Sigmoid colon (tissue), 7 donors: ENCODE measurements around the gene EP400. TPM values are rescaled to one million over a fixed set of nuclear protein-coding genes. Genes with fewer than 3 reads are reported as not detected.

Source experiments
- DNase-seq: peaks from one replicate; pipeline ENCODE4 v3.0.0-alpha.2; 2019
- H3K27ac ChIP-seq, 4 donors: fragments of 200-600 bp; sonication (generic); one replicate each; pipeline ENCODE4 v1.5.1; 2016 to 2019; ENCODE audit warnings: mild to moderate bottlenecking in 1 of 4
- H3K27me3 ChIP-seq, 3 donors: fragments of 200-600 bp; sonication (generic); one replicate each; pipeline ENCODE4 v1.5.1; 2019; ENCODE audit warnings: mild to moderate bottlenecking in 1 of 3
- H3K36me3 ChIP-seq, 4 donors: fragments of 200-600 bp; sonication (generic); one replicate each; pipeline ENCODE4 v1.5.1; 2016 to 2019
- H3K4me1 ChIP-seq, 4 donors: fragments of 200-600 bp; sonication (generic); one replicate each; pipeline ENCODE4 v1.5.1; 2017 to 2019
- H3K4me3 ChIP-seq, 4 donors: fragments of 200-600 bp; sonication (generic); one replicate each; pipeline ENCODE4 v1.5.1; 2017 to 2019; ENCODE audit warnings: mild to moderate bottlenecking in 2 of 4, moderate library complexity in 1 of 4
- H3K9me3 ChIP-seq, 4 donors: fragments of 200-600 bp in 3 of 4; sonication (generic) in 3 of 4; one replicate each; pipeline versions ENCODE4 v1.5.1 to v1.6.1; 2013 to 2019
- CTCF ChIP-seq, 4 experiments: fragments of 450-650 bp in 3 of 4; fragments of 200-600 bp in 1 of 4; IDR thresholded peaks; one replicate each; pipeline ENCODE4 v1.5.1; 2016 to 2019; ENCODE audit warnings: antibody characterized with exemption in 4 of 4, mild to moderate bottlenecking in 3 of 4, moderate library complexity in 2 of 4
- EP300 ChIP-seq, 4 donors: sonication (generic); formaldehyde crosslinking; IDR thresholded peaks; one replicate each; pipeline ENCODE4 v1.6.1; 2017; ENCODE audit warnings: antibody characterized with exemption in 4 of 4
- POLR2A ChIP-seq, 2 donors: fragments of 450-650 bp; IDR thresholded peaks; one replicate each; pipeline ENCODE4 v1.6.1; 2016; ENCODE audit warnings: antibody characterized with exemption in 2 of 2, mild to moderate bottlenecking in 2 of 2, moderate library complexity in 2 of 2
- POLR2AphosphoS5 ChIP-seq, 4 donors: sonication (generic); formaldehyde crosslinking; IDR thresholded peaks; one replicate each; pipeline ENCODE4 v1.6.1; 2017; ENCODE audit warnings: antibody characterized with exemption in 4 of 4
- WGBS, 2 donors: extraction: QIAGEN DNeasy Blood & Tissue Kit; methylation state at CpG; one replicate each; pipeline ENCODE4 v1.1.7; 2013; 5-methylcytosine and 5-hydroxymethylcytosine counted together
- intact Hi-C: fragments of 100-400 bp; cut with DNase I; formaldehyde crosslinking; loops from one replicate; pipeline ENCODE4 v1.15.1; 2023
- polyA plus RNA-seq, 3 donors: library from polyadenylated mRNA; stranded (reverse); fragments of 200-250 nt; gene quantifications; one replicate each; pipeline ENCODE4 v1.2.3, GENCODE V29; 2013
- total RNA-seq, 4 donors: library from RNA; depleted of rRNA; stranded (reverse); fragments of >200 nt; gene quantifications; one replicate each; pipeline ENCODE4 v1.1.0, GENCODE V29; 2016
- donor health status: healthy with polysubstance abuse.
- donor health status: Bipolar disorder and iron deficiency.
- donor health status: healthy.

Gene EP400
- total and polyA plus RNA-seq, 7 donors = 3.2 to 35.7 (median 14.6) TPM

- peaks cover 0 to 36% (median 12%) of the 10 kb centered on the region in 4 donors for H3K36me3 ChIP-seq
Observed at GRCh38 chr12:132103542-132104308, 154.0 kb downstream of the EP400 start.

GRCh38 chr12:132105467-132105866 lies 155.7 kb downstream of the EP400 start:
- 91% methylated on average over 6 of the region's 6 CpGs for WGBS, 2 donors
- peaks cover 0 to 2% (median 0%) of the 10 kb centered on the region in 4 donors for H3K4me1 ChIP-seq
- H3K36me3 ChIP-seq = peaks cover 0 to 41% (median 16%) of the 10 kb centered on the region in 4 donors
- intact Hi-C loops = no loop called here
- DNase-seq = peak; percentile 28
- TF ChIP-seq POLR2A (IDR thresholded peaks at IDR 0.05) (no peak), POLR2AphosphoS5 (IDR thresholded peaks at IDR 0.05) (no peak), CTCF (IDR thresholded peaks at IDR 0.05) (no peak), EP300 (IDR thresholded peaks at IDR 0.05) (no peak)
- no peak overlapping the region for H3K4me3 ChIP-seq
- no peak overlapping the region for H3K27ac ChIP-seq
- no peaks in the 10 kb centered on the region for H3K9me3 ChIP-seq
- H3K27me3 ChIP-seq = no peaks in the 10 kb centered on the region

More at GRCh38 chr12:132103542-132104308, 154.0 kb downstream of the EP400 start:
- WGBS, 2 donors = 92 to 95% methylated on average over 26 of the region's 26 CpGs
- no peak overlapping the region for H3K27ac ChIP-seq
- TF ChIP-seq EP300 (IDR thresholded peaks at IDR 0.05) (no peak), POLR2AphosphoS5 (IDR thresholded peaks at IDR 0.05) (no peak)
- no peak overlapping the region for H3K4me3 ChIP-seq
- H3K9me3 ChIP-seq = no peaks in the 10 kb centered on the region
- H3K4me1 ChIP-seq = peaks cover 0 to 2% (median 0%) of the 10 kb centered on the region in 4 donors
- intact Hi-C loops = no loop called here
- H3K27me3 ChIP-seq = no peaks in the 10 kb centered on the region
- peak; percentile 40 for DNase-seq

- Histone ChIP-seq H3K27me3 (no peaks in the 10 kb centered on the region), H3K36me3 (peaks cover 0 to 52% (median 21%) of the 10 kb centered on the region in 4 donors), H3K4me3 (no peak overlapping the region), H3K9me3 (no peaks in the 10 kb centered on the region), H3K4me1 (peaks cover 0 to 6% (median under 1%) of the 10 kb centered on the region in 4 donors), H3K27ac (no peak overlapping the region)
- TF ChIP-seq CTCF (IDR thresholded peaks at IDR 0.05) (no peak), POLR2A (IDR thresholded peaks at IDR 0.05) (no peak), EP300 (IDR thresholded peaks at IDR 0.05) (no peak), POLR2AphosphoS5 (IDR thresholded peaks at IDR 0.05) (no peak)
- intact Hi-C loops = no loop called here
- WGBS, 2 donors = 96 to 97% methylated on average over 7 of the region's 7 CpGs
- DNase-seq = no peak
Observed at GRCh38 chr12:132106921-132107320, 157.2 kb downstream of the EP400 start.

- intact Hi-C loops = no loop called here
- TF ChIP-seq CTCF (IDR thresholded peaks at IDR 0.05) (no peak), POLR2AphosphoS5 (IDR thresholded peaks at IDR 0.05) (no peak), POLR2A (IDR thresholded peaks at IDR 0.05) (no peak), EP300 (IDR thresholded peaks at IDR 0.05) (no peak)
- 89 to 93% methylated on average over 16 of the region's 16 CpGs for WGBS, 2 donors
- peaks cover 0 to 60% (median 21%) of the 10 kb centered on the region in 4 donors for H3K36me3 ChIP-seq
- no peaks in the 10 kb centered on the region for H3K9me3 ChIP-seq
- peaks cover 0 to 8% (median under 1%) of the 10 kb centered on the region in 4 donors for H3K4me1 ChIP-seq
- H3K27me3 ChIP-seq = no peaks in the 10 kb centered on the region
- H3K4me3 ChIP-seq = no peak overlapping the region
- DNase-seq = peak; percentile 34
- no peak overlapping the region for H3K27ac ChIP-seq
Observed at GRCh38 chr12:132108211-132108832, 158.6 kb downstream of the EP400 start.

- Histone ChIP-seq H3K27me3 (no peaks in the 10 kb centered on the region), H3K27ac (no peak overlapping the region), H3K4me3 (no peak overlapping the region), H3K9me3 (no peaks in the 10 kb centered on the region), H3K4me1 (peaks cover 0 to 8% (median under 1%) of the 10 kb centered on the region in 4 donors), H3K36me3 (peaks cover 6 to 74% (median 25%) of the 10 kb centered on the region in 4 donors)
- DNase-seq = no peak
- WGBS, 2 donors = 88 to 93% methylated on average over 8 of the region's 8 CpGs
- no peak for TF ChIP-seq EP300 (IDR thresholded peaks at IDR 0.05)
- TF ChIP-seq CTCF (IDR thresholded peaks at IDR 0.05) = no peak
- TF ChIP-seq POLR2A (IDR thresholded peaks at IDR 0.05) = no peak
- no peak for TF ChIP-seq POLR2AphosphoS5 (IDR thresholded peaks at IDR 0.05)
- intact Hi-C loops = no loop called here
Observed at GRCh38 chr12:132109741-132110140, 160.0 kb downstream of the EP400 start.
